Stimulated activated CD8-positive, alpha-beta memory T cell treated with anti-CD3 and anti-CD28 coated beads, Interleukin-15, amount 100 ng/mL, for 1 hour (primary cell): Measurements from ENCODE around the gene RAB44.

ENCODE experiments used
- DNase-seq: peaks from one replicate; pipeline ENCODE4 v3.0.0-alpha.2; 2020; ENCODE audit warnings: low read depth

The RAB44 gene

GRCh38 chr6:36670271-36670670 is 27.4 kb upstream of the RAB44 start:
- no peak for DNase-seq

GRCh38 chr6:36671687-36672375 is 25.8 kb upstream of the RAB44 start:
- no peak for DNase-seq

- no peak for DNase-seq
Observed at GRCh38 chr6:36673882-36674281, 23.7 kb upstream of the RAB44 start.

GRCh38 chr6:36674942-36675341 is 22.7 kb upstream of the RAB44 start:
- DNase-seq = no peak

GRCh38 chr6:36676141-36677058 is 21.2 kb upstream of the RAB44 start:
- DNase-seq = no peak

GRCh38 chr6:36677059-36677749 is 20.4 kb upstream of the RAB44 start:
- no peak for DNase-seq

DNA sequence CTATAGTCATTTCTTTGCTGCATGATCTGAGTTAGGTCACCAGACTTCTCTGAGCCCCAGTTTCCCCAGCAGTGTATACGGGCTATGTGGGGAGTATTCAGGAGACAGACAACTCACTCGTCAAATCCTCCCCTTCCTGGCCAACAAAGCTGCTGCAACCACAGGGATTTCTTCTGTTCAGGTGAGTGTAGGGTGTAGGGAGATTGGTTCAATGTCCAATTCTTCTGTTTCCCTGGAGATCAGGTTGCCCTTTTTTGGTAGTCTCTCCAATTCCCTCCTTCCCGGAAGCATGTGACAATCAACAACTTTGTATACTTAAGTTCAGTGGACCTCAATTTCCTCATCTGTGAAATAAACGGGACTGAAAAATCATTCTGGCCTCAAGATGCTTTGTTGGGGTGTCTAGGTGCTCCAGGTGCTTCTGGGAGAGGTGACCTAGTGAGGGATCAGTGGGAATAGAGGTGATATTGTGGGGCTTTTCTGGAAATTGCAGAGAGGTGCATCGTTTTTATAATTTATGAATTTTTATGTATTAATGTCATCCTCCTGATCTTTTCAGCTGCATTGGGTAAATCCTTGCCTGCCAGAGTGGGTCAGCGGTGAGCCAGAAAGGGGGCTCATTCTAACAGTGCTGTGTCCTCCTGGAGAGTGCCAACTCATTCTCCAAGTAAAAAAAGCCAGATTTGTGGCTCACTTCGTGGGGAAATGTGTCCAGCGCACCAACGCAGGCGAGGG is 19.7 kb upstream of the RAB44 start:
- no peak for DNase-seq

DNA sequence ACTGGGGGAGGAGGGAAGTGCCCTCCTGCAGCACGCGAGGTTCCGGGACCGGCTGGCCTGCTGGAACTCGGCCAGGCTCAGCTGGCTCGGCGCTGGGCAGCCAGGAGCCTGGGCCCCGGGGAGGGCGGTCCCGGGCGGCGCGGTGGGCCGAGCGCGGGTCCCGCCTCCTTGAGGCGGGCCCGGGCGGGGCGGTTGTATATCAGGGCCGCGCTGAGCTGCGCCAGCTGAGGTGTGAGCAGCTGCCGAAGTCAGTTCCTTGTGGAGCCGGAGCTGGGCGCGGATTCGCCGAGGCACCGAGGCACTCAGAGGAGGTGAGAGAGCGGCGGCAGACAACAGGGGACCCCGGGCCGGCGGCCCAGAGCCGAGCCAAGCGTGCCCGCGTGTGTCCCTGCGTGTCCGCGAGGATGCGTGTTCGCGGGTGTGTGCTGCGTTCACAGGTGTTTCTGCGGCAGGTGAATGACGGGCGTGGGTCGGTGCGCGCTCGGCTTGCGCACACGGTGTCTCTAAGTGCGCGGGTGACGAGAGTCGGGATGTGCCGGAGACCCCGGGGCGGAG is 19.1 kb upstream of the RAB44 start, which contains the start of gene CDKN1A:
Gene CDKN1A, plus strand, starts transcription at position 227 of the 555 bp plus-strand sequence. CDS start 5,388 bp downstream, outside the sequence.
- DNase-seq = peak; percentile 45

DNA sequence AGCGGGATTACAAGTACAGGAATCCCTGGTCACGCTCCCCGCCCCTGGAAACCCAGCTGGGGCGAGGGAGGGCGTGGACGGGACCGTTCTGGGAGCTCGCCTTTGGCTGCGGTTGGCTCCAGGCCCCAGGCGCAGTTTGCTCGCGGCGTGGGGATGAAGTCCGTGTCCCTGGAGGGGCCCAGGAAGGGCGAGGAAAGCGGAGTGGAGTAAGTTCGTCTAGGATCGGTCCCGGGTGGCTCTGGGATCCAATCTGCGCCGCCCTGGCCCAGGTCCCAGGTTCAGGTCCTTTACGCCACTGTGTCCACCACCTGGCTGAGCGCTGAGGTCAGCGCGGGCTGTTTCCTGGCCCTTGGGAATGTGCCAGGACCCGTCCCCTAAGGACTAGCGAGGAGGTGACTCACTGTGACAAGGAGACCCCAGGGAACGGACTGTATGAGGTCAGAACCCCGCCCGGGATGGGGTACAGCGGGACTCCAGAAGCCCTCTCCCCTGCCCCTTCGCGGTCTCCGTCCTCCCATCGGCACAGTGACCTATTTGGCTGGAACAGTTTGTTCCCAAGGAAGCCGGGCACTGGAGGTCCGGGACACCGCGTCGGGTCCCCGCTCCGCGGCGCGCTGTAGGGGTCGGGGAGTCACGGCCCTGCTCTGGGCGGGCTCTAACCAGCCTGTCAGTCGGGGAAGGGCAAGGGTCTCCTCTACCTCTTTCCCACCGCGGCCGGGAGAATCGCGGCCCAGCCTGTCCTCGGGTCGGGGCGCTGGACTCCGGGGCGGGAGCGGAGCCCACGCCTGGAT is 18.4 kb upstream of the RAB44 start:
- no peak for DNase-seq

- DNase-seq = no peak
Observed at GRCh38 chr6:36682328-36683144, 15.1 kb upstream of the RAB44 start.

DNA sequence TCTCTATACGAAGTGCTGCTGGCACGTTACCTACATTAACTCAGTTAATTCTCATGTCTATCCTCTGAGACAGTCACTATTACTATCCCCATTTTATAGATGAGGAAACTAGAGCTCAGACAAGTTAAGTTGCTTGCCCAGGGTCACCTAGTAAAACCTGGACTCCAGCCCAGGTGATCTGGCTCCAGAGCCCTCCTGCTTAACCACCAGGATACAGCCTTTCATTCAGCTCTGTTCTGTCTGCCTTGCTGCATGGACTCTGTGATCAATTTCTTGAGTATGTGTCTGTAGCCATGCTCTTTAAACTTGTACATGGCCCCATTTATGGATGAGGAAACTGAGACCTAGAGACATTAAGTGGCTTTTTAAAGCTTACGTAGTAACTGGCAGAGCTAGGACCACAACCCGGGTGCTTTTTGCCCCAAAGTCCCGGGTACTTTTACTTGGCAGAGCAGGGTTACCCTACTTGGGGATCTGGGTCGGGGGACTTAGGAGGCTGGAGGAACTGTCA is 14.4 kb upstream of the RAB44 start:
- no peak for DNase-seq

DNA sequence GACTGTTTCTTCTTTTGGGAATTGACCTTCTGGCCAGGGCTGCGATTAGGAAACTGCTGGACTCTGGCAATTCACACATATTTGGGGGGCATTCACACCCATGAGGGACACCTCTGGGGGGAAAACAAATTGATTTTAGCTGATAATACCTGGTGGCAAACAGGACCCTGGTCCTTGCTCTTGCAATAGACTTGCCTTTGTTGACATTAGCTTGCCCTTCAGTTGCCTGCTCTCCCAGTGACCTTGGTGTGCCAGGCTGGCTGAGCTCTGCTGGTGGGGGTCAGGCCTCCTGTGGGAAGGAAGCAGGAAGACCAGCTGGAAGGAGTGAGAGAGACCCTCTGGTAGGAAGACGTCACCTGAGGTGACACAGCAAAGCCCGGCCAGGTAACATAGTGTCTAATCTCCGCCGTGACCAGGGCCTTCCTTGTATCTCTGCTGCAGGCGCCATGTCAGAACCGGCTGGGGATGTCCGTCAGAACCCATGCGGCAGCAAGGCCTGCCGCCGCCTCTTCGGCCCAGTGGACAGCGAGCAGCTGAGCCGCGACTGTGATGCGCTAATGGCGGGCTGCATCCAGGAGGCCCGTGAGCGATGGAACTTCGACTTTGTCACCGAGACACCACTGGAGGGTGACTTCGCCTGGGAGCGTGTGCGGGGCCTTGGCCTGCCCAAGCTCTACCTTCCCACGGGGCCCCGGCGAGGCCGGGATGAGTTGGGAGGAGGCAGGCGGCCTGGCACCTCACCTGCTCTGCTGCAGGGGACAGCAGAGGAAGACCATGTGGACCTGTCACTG is 13.8 kb upstream of the RAB44 start:
- no peak for DNase-seq

DNA sequence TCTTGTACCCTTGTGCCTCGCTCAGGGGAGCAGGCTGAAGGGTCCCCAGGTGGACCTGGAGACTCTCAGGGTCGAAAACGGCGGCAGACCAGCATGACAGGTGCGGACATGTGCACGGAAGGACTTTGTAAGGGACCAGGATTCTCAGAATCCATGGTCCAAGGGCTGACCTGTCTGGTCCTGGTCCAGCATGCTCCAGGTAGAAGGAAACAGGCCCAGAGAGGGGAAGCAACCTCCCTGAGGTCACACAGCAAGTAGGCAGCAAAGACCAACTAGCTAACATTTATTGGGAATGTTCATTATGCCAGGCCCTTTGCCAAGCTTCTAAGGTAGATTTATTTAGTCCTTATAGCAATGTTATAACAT is 13.2 kb upstream of the RAB44 start:
- DNase-seq = no peak

DNA sequence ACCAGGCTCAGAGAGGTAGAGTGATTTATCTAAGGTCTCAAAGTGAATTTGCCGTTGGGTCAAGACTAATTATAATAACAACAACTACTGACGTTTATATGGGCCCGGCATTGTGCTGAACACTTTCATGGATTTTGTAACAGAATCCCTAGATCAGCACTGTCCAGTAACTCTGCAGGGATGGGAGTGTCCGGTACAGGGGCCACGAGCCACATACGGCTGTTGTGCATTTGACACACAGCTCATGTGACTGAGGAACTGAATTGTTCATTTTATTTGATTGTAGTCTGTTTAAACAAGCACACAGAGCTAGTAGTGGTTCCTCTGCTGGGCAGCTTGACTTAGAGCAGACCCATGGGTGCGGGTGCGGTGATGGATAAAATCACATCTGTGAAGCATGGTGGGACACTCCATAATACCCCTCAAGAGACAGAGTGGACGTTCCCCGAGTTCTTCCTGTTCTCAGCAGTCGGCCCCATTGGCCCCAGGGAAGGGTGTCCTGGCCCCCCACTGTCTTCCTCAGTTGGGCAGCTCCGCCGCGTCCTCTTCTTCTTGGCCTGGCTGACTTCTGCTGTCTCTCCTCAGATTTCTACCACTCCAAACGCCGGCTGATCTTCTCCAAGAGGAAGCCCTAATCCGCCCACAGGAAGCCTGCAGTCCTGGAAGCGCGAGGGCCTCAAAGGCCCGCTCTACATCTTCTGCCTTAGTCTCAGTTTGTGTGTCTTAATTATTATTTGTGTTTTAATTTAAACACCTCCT is 12.3 kb upstream of the RAB44 start:
- DNase-seq = no peak

DNA sequence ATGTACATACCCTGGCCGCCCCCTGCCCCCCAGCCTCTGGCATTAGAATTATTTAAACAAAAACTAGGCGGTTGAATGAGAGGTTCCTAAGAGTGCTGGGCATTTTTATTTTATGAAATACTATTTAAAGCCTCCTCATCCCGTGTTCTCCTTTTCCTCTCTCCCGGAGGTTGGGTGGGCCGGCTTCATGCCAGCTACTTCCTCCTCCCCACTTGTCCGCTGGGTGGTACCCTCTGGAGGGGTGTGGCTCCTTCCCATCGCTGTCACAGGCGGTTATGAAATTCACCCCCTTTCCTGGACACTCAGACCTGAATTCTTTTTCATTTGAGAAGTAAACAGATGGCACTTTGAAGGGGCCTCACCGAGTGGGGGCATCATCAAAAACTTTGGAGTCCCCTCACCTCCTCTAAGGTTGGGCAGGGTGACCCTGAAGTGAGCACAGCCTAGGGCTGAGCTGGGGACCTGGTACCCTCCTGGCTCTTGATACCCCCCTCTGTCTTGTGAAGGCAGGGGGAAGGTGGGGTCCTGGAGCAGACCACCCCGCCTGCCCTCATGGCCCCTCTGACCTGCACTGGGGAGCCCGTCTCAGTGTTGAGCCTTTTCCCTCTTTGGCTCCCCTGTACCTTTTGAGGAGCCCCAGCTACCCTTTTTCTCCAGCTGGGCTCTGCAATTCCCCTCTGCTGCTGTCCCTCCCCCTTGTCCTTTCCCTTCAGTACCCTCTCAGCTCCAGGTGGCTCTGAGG is 11.5 kb upstream of the RAB44 start:
- DNase-seq = no peak

DNA sequence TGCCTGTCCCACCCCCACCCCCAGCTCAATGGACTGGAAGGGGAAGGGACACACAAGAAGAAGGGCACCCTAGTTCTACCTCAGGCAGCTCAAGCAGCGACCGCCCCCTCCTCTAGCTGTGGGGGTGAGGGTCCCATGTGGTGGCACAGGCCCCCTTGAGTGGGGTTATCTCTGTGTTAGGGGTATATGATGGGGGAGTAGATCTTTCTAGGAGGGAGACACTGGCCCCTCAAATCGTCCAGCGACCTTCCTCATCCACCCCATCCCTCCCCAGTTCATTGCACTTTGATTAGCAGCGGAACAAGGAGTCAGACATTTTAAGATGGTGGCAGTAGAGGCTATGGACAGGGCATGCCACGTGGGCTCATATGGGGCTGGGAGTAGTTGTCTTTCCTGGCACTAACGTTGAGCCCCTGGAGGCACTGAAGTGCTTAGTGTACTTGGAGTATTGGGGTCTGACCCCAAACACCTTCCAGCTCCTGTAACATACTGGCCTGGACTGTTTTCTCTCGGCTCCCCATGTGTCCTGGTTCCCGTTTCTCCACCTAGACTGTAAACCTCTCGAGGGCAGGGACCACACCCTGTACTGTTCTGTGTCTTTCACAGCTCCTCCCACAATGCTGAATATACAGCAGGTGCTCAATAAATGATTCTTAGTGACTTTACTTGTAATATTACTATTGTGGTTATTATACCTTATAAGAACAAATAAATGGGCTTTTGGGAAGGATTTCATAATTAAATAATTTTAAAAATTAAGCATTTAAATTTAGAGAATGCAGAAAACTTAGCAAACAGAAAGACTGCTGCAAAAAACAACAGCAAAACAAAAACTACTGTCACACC is 10.7 kb upstream of the RAB44 start:
- DNase-seq = no peak
